GM12892 (cell line): ENCODE measurements around the gene RRM2.

ENCODE experiments used
- POLR2A ChIP-seq: IDR thresholded peaks from 2 replicates; pipeline ENCODE4 v1.6.1; 2011; ENCODE audit warnings: low read depth, low read length, control low read depth
- POLR2AphosphoS5 ChIP-seq: IDR thresholded peaks from 2 replicates; pipeline ENCODE4 v1.6.1; 2011; ENCODE audit warnings: low read depth, low read length, control low read depth

DNA sequence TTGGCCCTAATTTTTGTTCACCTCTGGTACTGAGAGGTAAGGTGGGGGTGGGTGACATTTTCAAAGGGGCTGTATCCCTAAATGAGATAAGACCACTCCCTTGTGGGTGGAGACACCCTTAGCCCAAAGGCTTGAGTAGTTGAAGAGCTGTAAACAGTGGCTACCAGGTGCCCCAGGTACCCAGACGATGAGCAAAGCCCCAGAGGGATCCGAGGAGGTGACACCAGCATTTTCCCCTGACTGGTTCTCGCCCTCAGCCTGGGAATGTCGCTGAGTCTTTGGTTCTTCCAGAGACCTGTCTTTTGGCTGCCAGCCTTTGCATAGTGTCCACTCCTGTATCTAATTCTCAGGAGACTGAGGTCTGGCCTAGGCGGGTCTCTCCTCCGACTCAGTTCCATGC, 36.5 kb downstream of the RRM2 start:
- TF ChIP-seq POLR2AphosphoS5, result no peak
- TF ChIP-seq POLR2A, result no peak
